ENCODE data around the gene DAP3. TPM values are rescaled to one million over a fixed set of nuclear protein-coding genes. Genes with fewer than 3 reads are reported as not detected.

DAP3 gene
- total and polyA plus RNA-seq, 10 of the 15 experiments (the other 5 are each of a cell fraction or from before 2014, with no cell fraction given), result 60.0 to 223 (median 138) TPM

GRCh38 chr1:155645648-155646047 is 43.2 kb upstream of the DAP3 start (continued):
- no peak for TF ChIP-seq NBN (IDR thresholded peaks at IDR 0.05)
- TF ChIP-seq ZNF622 (IDR thresholded peaks at IDR 0.05), result no peak
- no peak for TF ChIP-seq NRF1 (conservative IDR thresholded peaks at IDR 0.05; ENCODE audit: low read depth, low read length)
- no peak for TF ChIP-seq BCL11A (IDR thresholded peaks at IDR 0.05; ENCODE audit: low read depth, low read length)
- no peak for TF ChIP-seq MTA2 (IDR thresholded peaks at IDR 0.05; ENCODE audit: low read depth)
- TF ChIP-seq RAD21 (IDR thresholded peaks at IDR 0.05; ENCODE audit: insufficient read depth, low read depth, low read length), result no peak

DNA sequence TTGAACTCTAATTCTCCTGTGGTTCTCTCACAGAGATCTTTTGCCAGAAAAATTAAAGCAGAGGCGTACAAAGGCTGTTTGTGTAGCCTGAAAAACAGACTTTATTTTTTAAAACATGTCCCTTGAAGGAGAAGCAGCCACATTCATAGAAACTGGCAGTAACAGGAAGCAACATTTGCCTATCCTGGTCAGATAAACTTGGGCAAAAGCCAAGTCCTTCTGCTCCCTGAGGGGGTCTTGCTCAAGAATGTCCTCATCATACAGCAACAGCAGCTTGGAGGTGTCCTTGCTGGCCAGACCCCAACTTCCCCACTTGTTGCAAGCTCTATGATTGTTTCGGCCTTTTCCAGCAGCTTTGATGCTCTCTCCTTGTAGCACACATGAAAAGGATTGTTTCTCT is 42.6 kb upstream of the DAP3 start:
- no peak overlapping the region for H3K4me2 ChIP-seq (ENCODE audit: control insufficient read depth, insufficient read depth)
- no TSS peak for BruUV-seq (replicated peaks)

More for the DNA sequence above, 42.6 kb upstream of the DAP3 start:
- DNase-seq (ENCODE audit: low read depth, low spot score) (no peak), ATAC-seq (no peak), FAIRE-seq (no peak)
- intact Hi-C loops (cut with micrococcal nuclease; ENCODE audit: unreplicated experiment) (no loop called here), in situ Hi-C loops (cut with MboI) (no loop called here)
- Histone ChIP-seq H3K27me3 (replicated peaks in 1 of 2; ENCODE audit: control insufficient read depth in 2 of 2, insufficient read depth in 2 of 2, low read length in 1 of 2) (no peaks in the 10 kb centered on the region), H3K79me2 (ENCODE audit: control insufficient read depth, insufficient read depth, low read length) (no peaks in the 10 kb centered on the region), H3K9me3 (replicated peaks; ENCODE audit: control insufficient read depth, insufficient read depth, low read length) (peaks cover 9% of the 10 kb centered on the region; the same call in 2 of the 3 replicates), H3K9ac (ENCODE audit: control insufficient read depth, insufficient read depth, low read length) (no peak overlapping the region), H3K4me1 (ENCODE audit: control insufficient read depth, insufficient read depth, low read length) (no peaks in the 10 kb centered on the region), H3K4me3 (no peak overlapping the region), H3K27ac (ENCODE audit: control insufficient read depth, insufficient read depth) (no peak overlapping the region), H2AFZ (ENCODE audit: control insufficient read depth, low read depth, low read length) (no peak overlapping the region), H4K20me1 (ENCODE audit: control insufficient read depth, insufficient read depth) (no peaks in the 10 kb centered on the region), H3K36me3 (ENCODE audit: control insufficient read depth in 2 of 2, insufficient read depth in 2 of 2, low read length in 1 of 2) (no peaks in the 10 kb centered on the region)
- ChIA-PET RAD21 (ENCODE audit: unreplicated experiment) (no interaction called here), CTCF (interaction anchor here (0.8 kb wide), 1 partner anchor 124 kb away, joined by 3 read pairs; no protein-coding TSS in a partner anchor), SMC1A (ENCODE audit: uncharacterized antibody, unreplicated experiment) (no interaction called here), POLR2A (no interaction called here)
- WGBS (ENCODE audit: insufficient coverage, insufficient replicate concordance, low lambda C conversion rate, missing lambda C conversion rate), result 53% methylated on average over 2 of the region's 2 CpGs
- TF ChIP-seq RAD21 (IDR thresholded peaks at IDR 0.05; ENCODE audit: insufficient read depth, low read depth, low read length), result no peak
- no peak for TF ChIP-seq NR2F1 (conservative IDR thresholded peaks at IDR 0.05)
- no peak for TF ChIP-seq SIN3A (IDR thresholded peaks at IDR 0.05; ENCODE audit: low read depth, low read length)
- no peak for TF ChIP-seq ZNF274 (IDR thresholded peaks at IDR 0.05; ENCODE audit: insufficient read depth, insufficient read length)
- no peak for TF ChIP-seq YBX1 (IDR thresholded peaks at IDR 0.05)
- TF ChIP-seq, protein P1, sequence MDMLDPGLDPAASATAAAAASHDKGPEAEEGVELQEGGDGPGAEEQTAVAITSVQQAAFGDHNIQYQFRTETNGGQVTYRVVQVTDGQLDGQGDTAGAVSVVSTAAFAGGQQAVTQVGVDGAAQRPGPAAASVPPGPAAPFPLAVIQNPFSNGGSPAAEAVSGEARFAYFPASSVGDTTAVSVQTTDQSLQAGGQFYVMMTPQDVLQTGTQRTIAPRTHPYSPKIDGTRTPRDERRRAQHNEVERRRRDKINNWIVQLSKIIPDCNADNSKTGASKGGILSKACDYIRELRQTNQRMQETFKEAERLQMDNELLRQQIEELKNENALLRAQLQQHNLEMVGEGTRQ (IDR thresholded peaks at IDR 0.05; ENCODE audit: borderline replicate concordance, low read depth, low read length), result no peak
- no peak for TF ChIP-seq ZNF217 (IDR thresholded peaks at IDR 0.05)
- no peak for TF ChIP-seq HDAC2 (IDR thresholded peaks at IDR 0.05)
- no peak for TF ChIP-seq SMAD5 (IDR thresholded peaks at IDR 0.05; ENCODE audit: low read depth)
- TF ChIP-seq GABPA (IDR thresholded peaks at IDR 0.05; ENCODE audit: low read depth), result no peak
- TF ChIP-seq MEF2B (IDR thresholded peaks at IDR 0.05; ENCODE audit: partially characterized antibody, poor library complexity, severe bottlenecking), result no peak
- TF ChIP-seq, protein P2, sequence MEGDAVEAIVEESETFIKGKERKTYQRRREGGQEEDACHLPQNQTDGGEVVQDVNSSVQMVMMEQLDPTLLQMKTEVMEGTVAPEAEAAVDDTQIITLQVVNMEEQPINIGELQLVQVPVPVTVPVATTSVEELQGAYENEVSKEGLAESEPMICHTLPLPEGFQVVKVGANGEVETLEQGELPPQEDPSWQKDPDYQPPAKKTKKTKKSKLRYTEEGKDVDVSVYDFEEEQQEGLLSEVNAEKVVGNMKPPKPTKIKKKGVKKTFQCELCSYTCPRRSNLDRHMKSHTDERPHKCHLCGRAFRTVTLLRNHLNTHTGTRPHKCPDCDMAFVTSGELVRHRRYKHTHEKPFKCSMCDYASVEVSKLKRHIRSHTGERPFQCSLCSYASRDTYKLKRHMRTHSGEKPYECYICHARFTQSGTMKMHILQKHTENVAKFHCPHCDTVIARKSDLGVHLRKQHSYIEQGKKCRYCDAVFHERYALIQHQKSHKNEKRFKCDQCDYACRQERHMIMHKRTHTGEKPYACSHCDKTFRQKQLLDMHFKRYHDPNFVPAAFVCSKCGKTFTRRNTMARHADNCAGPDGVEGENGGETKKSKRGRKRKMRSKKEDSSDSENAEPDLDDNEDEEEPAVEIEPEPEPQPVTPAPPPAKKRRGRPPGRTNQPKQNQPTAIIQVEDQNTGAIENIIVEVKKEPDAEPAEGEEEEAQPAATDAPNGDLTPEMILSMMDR (IDR thresholded peaks at IDR 0.05 in 2 of 3, conservative IDR thresholded peaks at IDR 0.05 in 1 of 3; ENCODE audit: control insufficient read depth in 2 of 3, extremely low read depth in 1 of 3, insufficient read depth in 1 of 3, low read depth in 3 of 3, low read length in 3 of 3), result no peak
- TF ChIP-seq, protein P3, sequence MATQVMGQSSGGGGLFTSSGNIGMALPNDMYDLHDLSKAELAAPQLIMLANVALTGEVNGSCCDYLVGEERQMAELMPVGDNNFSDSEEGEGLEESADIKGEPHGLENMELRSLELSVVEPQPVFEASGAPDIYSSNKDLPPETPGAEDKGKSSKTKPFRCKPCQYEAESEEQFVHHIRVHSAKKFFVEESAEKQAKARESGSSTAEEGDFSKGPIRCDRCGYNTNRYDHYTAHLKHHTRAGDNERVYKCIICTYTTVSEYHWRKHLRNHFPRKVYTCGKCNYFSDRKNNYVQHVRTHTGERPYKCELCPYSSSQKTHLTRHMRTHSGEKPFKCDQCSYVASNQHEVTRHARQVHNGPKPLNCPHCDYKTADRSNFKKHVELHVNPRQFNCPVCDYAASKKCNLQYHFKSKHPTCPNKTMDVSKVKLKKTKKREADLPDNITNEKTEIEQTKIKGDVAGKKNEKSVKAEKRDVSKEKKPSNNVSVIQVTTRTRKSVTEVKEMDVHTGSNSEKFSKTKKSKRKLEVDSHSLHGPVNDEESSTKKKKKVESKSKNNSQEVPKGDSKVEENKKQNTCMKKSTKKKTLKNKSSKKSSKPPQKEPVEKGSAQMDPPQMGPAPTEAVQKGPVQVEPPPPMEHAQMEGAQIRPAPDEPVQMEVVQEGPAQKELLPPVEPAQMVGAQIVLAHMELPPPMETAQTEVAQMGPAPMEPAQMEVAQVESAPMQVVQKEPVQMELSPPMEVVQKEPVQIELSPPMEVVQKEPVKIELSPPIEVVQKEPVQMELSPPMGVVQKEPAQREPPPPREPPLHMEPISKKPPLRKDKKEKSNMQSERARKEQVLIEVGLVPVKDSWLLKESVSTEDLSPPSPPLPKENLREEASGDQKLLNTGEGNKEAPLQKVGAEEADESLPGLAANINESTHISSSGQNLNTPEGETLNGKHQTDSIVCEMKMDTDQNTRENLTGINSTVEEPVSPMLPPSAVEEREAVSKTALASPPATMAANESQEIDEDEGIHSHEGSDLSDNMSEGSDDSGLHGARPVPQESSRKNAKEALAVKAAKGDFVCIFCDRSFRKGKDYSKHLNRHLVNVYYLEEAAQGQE (IDR thresholded peaks at IDR 0.05; ENCODE audit: low read depth, low read length), result no peak
- TF ChIP-seq BMI1 (IDR thresholded peaks at IDR 0.05; ENCODE audit: borderline replicate concordance), result no peak

Measured in GM12878 (cell line).